Measurements from ENCODE around the gene MYCBP2.

GRCh38 chr13:77042566-77043177, 284.2 kb downstream of the MYCBP2 start:
- no peak for TF ChIP-seq CTCF (IDR thresholded peaks at IDR 0.05; ENCODE audit: insufficient read depth, low read length, poor library complexity, severe bottlenecking)
- no peak for TF ChIP-seq EZH2phosphoT487 (conservative IDR thresholded peaks at IDR 0.05; ENCODE audit: low read length)
